OCI-LY3 (cell line): ENCODE results near the gene AFDN.

Source experiments
- EZH2phosphoT487 ChIP-seq: fragments of 200-600 bp; shearing (Covaris generic); IDR thresholded peaks from 2 replicates; pipeline ENCODE4 v1.6.1; 2018; ENCODE audit warnings: antibody characterized with exemption, mixed run types, low read depth
- TF ChIP-seq, protein P1 (sequence below): fragments of 200-600, 300-600 bp; sonication (generic); IDR thresholded peaks from 2 replicates; pipeline ENCODE4 v1.5.1; 2014; ENCODE audit warnings: antibody characterized with exemption, low read length, low read depth

DNA sequence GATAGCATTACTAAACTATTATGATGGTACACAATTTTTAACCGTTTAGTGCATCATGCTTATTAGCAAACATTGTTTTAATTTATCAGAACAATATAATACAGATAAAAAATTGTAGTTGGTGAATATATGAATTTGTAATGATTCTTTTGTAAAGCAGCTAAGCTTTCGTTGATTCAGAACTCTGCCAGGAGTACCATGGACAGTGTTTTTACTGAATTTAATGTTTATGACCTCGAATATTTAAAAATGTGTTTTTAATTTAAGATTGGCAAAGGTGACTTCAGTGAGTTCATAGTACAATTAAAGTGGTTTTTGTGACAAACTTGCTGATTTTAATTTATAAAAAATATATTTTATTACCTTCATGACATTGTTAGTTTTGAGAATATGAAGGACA lies 10.0 kb downstream of the AFDN start:
- TF ChIP-seq EZH2phosphoT487 = no peak
- TF ChIP-seq, protein P1, sequence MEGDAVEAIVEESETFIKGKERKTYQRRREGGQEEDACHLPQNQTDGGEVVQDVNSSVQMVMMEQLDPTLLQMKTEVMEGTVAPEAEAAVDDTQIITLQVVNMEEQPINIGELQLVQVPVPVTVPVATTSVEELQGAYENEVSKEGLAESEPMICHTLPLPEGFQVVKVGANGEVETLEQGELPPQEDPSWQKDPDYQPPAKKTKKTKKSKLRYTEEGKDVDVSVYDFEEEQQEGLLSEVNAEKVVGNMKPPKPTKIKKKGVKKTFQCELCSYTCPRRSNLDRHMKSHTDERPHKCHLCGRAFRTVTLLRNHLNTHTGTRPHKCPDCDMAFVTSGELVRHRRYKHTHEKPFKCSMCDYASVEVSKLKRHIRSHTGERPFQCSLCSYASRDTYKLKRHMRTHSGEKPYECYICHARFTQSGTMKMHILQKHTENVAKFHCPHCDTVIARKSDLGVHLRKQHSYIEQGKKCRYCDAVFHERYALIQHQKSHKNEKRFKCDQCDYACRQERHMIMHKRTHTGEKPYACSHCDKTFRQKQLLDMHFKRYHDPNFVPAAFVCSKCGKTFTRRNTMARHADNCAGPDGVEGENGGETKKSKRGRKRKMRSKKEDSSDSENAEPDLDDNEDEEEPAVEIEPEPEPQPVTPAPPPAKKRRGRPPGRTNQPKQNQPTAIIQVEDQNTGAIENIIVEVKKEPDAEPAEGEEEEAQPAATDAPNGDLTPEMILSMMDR = no peak
